Activated CD8-positive, alpha-beta memory T cell treated with anti-CD3 and anti-CD28 coated beads, Interleukin-2, amount 50 U/mL, for 24 hours (primary cell): ENCODE data around the gene ENAM.
"Not testable (repeated sequence)": the region's sequence is repeated elsewhere in the genome, so short reads cannot be mapped to it uniquely, and the experiment has no call there.

Source experiments
- DNase-seq: peaks from one replicate; pipeline ENCODE4 v3.0.0-alpha.2; 2020; ENCODE audit errors: extremely low read depth

Gene ENAM

DNA sequence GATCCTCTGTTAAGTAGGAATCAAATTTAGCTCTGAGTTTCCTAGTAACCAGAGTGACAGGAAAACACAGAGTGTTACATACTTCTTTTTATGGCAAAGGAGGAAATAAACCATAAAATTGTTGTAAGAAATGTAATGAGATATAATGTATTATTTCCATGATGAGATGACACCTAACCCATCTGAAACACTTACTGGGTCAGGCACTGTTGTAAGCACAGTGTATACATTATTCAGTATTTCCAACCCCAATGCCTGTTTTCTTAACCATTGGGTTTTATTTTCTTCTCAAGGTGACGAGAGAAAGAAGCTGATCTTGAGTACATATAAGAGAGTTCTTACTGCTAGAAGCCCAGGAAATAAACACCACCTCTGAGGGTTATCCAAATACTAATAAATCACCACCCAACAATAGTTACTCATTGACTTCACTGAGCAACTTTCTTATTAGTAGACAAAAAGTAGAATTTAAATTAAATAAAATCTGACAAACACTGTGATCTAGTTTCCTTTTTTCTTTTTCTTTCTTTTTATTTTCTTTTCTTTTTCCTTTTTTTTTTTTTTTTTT is 4.2 kb upstream of the ENAM start:
- no peak for DNase-seq

DNA sequence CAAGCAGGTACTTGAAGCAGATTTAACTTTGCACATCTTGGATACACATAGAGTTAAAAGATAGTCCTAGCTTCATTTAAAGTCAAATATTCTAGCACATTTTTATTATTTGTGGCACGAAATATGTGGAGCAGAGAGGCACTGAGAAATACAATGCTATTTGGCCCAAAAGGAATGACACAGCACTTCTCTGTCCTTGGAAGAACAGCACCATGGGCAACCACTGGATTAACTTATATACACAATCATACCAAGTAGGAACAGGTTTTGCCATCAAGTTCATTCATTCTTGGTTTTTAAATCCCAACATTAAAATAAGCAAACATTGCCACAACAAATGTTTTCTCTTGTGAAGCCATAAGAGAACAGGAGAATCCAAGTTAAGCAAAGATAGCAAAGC is 924 bp upstream of the ENAM start:
- no peak for DNase-seq

DNA sequence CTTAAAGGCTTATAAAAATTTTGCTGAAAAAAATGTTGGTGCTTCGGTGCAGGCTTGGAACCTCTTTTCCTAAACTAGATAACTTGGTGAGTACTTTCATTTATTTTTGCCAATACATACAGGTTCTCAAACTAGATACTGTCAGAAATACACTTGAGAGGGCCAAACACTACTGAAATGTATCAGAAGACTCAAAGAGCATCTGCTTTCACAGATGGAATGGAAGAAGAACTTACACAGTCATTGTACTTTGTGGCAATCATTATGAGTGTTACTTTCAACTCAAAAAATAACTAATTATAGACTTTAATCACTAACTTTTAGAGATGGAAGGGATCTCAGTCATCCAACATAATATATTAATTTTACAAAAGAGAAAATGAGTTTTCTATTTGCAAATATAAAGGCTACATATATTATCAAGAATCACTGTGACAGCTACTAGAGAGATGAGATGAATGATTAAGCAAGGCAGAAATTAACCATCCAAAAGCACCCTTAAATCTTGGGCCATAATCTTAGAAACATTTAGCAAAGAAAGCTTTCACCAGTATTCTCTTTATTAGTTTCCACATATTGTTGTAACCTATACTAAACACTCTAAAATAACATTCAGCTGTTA is 1.0 kb downstream of the ENAM start:
- no peak for DNase-seq

DNA sequence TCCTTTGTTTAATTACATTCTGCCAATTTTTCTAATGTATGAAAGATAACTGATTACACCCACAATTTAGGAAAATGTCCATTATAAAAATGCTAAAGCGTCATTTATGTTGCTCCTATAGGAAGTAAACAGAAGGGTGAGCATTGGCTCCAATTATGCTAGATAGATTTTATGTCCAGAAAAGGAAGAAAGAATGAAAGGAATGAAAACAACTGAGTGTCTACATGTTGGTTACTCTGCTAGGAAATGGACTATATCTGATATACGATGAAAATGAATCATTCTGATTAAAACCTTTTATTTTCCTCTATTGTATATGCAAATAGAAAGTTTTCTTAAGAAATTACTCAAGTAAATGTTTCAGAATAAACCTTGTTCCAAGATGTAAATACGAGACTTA is 1.6 kb downstream of the ENAM start:
- no peak for DNase-seq

GRCh38 chr4:70632028-70632427 is 3.5 kb downstream of the ENAM start:
- no peak for DNase-seq

- no peak for DNase-seq
Measured at GRCh38 chr4:70634482-70634881, 5.9 kb downstream of the ENAM start.

GRCh38 chr4:70637239-70637913 is 8.8 kb downstream of the ENAM start:
- DNase-seq, result no peak

DNA sequence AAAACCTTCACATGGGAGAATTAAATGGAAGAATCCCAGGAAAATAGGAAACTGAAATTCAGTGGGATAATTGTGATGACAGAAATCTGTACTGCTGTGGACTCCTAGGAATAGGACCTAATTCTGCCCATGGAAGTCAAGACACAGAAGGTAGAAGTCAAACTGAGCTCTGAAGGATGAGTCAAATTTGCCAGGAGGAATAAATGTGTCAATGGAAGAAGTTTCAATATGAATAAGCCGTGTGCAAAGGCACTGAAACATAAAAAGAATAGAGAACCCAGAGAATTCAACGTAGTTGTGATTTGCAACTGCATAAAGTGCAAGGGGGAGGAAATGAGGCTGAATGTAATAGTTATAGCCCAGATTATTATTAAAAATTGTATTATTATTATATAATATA is 11.6 kb downstream of the ENAM start:
- DNase-seq, result no peak

DNA sequence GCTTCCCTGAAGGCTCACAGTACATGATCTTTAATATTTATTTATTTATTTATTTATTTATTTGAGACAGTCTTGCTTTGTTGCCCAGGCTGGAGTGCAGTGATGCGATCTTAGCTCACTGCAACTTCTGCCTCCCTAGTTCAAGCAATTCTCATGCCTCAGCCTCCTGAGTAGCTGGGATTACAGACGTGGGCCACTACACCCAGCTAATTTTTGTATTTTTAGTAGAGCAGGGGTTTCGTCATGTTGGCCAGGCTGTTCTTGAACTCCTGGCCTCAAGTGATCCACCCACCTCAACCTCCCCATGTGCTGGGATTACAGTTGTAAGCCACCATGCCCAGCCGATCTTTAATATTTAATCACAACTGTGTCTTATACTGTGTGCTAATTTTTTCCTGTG is 22.2 kb downstream of the ENAM start:
- DNase-seq, result not testable (repeated sequence)

DNA sequence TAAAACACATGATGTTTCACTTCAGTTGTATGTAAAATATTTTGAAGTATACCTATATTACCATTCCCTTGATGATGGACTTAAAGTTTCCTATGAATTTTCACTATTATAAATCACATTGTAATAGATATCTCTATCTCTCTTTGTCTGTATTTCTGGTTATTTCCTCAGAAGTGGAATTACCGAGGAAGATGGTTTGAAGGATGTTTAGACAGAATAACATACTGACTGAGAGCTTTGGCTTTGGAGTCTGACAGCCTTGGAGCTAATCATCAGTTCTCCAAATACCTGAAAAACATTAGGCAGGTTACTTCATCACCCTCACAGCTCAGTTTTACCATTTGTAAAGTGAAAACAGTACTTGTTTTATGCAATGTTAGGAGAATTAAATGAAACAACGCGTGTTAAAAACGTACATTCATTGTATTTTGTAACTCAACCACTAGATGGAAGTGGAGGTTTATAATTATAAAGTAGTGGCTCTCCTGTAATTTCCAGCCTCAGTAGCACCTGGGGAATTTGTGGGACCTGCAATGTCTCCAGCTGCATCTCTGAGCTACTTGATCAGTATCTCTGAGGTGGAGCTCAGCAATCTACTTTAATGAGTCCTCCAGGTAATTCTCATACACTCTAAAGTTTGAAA is 23.4 kb downstream of the ENAM start:
- DNase-seq, result no peak

DNA sequence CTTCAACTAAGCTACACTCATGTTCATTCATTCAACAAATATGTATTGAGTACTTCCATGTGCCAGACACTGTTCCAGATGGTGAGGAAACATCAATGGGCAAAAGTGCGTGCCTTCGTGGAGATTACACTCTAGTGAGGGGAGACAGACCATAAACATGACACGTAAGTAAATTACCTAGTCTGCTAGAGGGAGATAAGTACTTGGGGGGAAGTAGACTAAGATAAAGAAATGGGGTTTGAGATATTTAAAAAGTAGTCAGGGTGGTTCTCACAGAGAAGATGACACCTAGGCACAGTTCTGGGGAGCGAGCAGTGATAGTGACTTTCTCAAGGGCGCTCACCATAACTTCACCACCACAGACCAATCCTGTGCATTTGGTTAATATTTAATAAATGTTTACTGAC is 26.1 kb downstream of the ENAM start:
- DNase-seq, result no peak

- DNase-seq, result no peak
Measured at GRCh38 chr4:70657326-70657725, 28.8 kb downstream of the ENAM start.

DNA sequence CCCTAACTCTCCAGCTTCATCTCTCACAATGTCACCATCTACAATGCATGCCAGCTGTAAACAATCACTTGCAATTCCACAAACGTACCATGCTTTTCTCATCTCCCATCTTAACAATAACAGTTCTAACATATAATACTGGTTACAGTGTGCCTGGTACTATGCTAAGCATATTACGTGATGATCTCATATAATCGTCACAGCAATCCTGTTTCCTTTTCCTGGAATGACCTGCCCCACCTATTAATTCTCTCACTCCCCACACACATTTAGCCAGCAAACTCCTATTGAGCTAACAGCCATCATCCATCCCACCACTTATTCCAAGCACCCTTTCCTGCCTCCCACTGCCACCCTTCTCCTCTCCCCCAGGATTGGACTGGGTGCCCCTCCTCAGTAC is 29.9 kb downstream of the ENAM start:
- DNase-seq, result no peak

- DNase-seq, result no peak
Measured at GRCh38 chr4:70660106-70660505, 31.6 kb downstream of the ENAM start.

GRCh38 chr4:70661309-70661922 is 32.9 kb downstream of the ENAM start:
- not testable (repeated sequence) for DNase-seq

- no peak for DNase-seq
Measured at GRCh38 chr4:70666369-70666768, 37.8 kb downstream of the ENAM start, which contains the start of gene JCHAIN. Gene JCHAIN (minus strand): TSS chr4:70666508. CDS start chr4:70666490, 18 bp downstream.

- no peak for DNase-seq
Measured at GRCh38 chr4:70667740-70668535, 39.4 kb downstream of the ENAM start.

GRCh38 chr4:70670332-70671014 is 41.9 kb downstream of the ENAM start:
- DNase-seq, result no peak

DNA sequence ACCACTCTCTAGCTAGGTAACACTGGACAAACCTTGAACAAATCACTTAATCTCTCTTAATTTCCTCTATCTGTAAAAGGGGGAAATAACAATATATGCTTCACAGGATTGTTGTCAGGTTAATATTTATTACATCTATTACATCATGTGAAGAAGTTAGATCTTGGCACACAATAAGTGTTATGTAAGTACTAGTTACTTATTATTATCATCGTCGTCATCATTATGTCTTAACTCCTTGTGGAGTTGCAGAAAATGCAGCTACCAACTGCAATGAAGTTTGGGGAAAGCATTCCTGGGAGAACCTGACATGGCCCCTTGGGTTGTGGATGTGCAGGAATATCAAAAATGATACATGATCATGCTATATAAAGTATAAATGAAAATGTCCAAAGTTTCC is 42.5 kb downstream of the ENAM start:
- DNase-seq, result no peak

GRCh38 chr4:70674191-70674590 is 45.6 kb downstream of the ENAM start:
- DNase-seq, result no peak

DNA sequence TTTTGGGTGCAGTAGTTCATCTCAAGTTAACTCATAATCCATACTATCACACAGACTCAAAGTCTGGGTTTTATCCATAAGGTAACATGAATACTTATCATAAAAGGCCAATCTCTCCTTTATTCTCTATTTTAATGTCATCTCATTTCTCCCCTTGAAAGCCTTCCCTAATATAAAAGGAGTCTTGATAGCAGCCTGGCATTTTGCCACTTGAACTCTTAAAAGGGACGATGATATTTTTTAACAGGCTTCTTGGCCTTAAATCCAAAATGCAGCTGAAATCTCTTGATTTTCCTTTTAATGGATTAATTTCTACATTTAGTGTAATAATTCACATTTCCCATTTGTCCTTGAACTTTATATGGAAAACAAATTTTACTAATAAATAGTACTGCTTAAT is 46.2 kb downstream of the ENAM start:
- no peak for DNase-seq
